GM18870 (cell line): ENCODE measurements around the gene STON2.

Experiments
- ATAC-seq: cut with Tn5 transposase; IDR thresholded peaks from one replicate; pipeline ENCODE4 v1.9.1; 2021; ENCODE audit warnings: moderate library complexity; ENCODE audit not compliant: unreplicated experiment

Gene STON2

DNA sequence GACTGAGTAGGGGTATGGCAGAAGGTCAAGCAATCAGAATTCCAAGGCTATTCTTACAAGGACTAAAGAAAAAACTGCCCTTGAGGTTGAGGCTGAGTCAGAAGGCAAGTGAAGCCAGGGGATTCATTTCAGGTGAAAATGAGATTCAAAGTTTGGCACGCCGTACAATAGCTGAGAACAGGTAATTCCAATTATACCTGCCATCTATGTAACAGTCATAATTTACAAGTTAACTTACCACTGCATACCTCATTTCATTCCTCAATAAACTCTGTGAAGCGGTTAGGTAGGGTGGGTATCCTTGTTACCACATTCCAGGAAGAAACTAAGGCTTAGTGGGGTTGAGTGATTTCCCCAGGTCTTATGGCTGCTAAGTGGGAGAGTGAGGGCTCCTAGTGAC is 64.1 kb downstream of the STON2 start:
- no peak for ATAC-seq

DNA sequence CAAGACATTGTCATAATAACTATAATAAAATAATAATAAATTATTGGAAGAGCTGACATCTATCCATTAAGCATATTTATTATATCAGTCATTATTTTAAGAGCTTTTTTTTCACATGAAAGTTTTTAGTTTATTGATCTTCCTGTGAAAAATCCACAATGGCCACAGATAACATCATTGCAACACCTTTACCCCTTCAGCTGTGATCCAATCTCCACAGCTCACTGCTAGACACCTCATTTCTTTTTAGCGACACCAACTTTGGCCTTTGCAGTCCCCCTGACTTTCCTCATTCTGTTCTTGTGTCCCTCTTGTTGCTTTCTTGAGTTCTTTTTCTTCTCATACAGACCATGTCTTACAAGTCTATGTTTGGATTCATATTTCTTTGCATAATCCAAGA is 67.4 kb downstream of the STON2 start:
- no peak for ATAC-seq

DNA sequence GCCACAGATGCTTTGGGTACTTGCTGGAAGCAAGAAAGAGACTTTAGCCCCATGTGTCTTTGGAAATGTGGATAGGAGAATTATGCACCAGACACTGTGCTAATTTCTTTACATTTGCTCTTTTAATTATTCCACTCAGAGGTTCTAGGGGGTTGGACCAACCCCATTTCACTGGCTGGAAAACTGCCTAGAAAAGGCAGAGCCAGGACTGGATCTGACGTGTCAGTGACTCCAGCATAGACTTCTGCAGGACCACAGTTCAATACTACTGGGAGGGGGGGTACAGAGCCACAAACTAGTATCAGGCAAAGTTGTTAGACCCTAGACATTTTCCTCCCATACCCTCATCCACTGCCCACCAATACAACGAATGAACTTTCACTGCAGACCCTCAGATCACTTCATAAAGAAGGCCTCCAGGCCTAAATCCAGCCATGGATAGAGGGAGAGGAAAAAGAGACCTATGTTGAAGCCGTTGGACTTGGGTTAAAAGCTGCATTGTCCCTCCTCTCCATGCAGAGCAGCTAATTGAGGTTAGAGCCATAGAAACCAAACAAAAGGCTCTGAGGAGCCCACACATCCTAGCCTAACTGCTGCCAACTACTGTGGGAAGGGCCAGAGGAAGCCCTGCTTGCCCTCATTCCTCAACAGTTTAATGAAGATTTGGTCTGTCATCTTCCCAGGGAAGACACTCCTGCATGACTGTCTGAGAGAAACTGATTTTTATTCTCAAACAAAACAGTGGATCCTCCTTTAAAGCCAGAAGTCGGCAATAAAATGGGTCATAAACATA is 68.7 kb downstream of the STON2 start:
- no peak for ATAC-seq

DNA sequence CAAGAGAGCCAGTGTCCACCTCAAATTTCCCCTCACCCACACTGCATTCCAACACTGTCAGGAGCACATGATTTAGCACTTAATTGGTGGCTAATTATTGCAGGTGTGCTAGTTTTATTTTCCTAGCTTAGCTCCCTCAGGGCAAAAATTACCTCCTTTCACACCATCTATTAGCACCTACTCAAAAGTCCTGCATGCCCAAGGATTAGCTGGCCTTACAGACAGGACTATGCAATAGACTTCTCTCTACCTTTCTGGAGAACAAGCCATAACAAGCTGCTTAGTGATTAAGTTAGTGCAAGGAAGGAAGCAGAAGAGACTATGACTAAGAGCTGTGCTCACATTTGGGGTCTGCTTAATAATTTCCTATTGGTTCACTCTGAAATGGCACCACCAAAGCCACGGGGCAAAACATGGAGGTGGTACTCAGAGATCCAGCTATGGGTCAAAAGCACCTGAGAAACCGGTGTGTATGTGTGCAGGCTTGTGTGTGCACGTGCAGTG is 69.5 kb downstream of the STON2 start:
- ATAC-seq, result no peak

DNA sequence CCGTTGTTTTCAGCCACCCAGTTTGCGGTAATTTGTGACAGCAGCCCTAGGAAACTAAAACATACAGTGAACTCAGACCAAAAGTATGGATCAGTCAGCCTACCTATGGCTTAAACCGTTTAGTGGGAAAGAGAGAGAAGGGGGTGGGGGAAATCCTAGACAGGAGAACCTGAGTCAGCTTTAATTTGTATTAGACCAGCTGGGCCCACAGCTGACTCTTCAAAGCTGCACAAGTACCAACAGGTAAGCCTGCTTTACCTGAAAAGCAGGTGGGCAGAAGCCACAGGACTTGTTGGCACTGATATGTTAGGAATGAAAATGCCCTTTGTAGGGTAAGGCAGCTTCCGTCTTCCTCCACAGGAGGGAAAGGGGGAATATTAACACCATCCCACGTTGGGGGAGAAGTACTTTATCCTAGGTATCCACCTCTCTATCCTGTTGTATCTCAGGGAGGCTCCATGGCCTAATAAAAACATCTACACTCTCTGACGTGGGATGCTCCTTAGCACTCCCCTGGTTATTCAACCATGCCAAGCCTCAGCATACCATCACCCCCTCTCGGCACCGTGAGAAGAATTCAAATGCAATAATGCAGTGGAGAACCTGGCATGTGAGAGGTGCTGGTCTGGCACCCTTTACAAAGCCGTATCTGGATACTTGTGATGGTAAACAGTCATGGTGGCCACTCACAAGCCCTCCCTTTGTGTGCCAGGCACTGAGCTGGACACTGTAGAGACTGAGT is 70.3 kb downstream of the STON2 start:
- ATAC-seq, result no peak

DNA sequence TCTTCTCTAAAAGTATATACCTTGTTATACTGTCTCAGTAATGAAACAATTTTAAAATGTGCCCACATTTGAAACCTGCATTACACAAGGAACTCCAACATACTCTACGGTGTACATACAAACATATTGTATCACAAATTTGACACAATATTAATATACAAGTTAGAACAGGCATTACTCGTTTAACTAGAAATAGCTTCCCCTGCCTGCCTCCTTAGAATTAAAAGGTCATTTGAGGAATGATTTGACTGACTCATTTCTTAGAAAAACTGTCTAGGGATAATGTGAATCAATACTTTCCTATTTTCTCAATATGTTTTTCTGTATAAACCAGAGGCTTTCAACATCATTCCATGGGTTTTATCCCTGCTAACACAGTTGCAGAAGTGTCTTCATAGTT is 73.7 kb downstream of the STON2 start:
- ATAC-seq, result no peak

DNA sequence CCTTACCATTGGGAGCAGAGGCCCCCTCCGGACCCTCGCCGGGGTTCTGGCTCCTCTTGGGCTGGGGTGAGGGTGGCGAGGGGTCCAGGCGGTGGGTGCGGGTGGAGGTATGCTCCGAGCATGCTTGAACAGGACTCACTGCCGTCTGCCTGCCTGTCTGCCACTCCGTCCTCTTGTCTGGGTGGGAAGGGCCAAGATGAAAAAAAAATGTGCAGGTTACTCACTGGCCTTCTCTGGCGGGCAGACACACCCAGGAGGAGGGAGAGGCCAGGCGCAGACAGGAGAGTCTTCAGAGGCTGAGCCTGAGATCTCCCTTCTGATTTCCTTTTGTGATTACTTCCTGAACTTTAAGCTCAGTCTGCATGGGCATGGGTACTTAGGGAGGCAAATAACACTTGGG is 76.1 kb downstream of the STON2 start:
- no peak for ATAC-seq

DNA sequence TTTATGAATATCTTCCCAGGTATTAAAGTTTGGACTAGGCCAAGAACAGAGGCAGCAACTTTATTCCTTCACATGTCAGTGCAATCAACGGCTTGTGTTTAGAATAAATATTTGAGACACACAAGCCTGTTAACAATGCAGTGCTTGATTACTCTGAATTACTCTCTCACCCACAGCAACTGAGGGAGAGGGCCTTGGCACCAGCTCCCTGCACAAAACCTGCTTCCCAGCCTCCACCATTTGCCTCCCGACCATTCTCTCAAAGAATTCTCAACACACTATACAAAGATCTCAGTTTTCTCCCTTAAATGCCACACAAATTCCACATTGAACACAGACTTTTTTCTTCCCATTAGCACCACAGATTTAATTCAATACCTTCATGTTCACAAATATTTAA is 77.0 kb downstream of the STON2 start:
- no peak for ATAC-seq

DNA sequence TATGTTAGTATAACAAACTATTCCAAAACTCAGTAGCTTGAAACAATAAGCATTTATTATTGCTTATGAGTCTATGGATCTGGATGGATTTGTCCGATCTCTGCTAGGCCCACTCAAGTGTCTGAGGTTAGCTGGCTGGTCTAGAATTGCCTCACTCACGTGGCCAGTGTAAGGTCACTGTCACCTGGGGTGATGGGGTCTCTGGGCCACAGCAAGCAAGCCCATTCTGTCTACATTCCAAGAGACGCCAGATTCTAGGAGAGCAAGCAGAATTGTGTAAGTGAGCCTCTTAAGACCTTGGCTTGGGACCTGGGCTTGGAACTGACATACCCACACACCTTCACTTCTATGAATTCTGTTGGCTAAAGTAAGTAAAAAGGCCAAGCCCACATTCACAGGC is 80.2 kb downstream of the STON2 start:
- no peak for ATAC-seq

DNA sequence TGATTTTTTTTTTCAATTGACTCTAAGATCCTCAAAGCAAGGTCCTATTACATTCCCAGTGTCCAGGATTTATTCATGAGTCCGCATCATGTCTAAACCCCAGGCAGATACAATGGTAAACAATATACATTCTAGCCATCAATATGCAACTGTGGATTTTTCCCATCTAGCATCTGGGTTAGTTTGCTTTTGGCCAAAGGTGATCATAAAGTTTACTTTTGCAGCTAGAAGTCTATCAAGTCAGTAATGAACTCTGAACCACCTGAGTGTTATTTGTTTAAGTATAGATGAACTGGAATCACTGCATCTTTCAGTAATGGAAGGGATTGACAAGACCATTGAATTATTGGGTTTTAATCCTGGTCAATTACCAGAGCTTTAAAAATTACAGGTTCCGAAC is 80.8 kb downstream of the STON2 start:
- no peak for ATAC-seq

DNA sequence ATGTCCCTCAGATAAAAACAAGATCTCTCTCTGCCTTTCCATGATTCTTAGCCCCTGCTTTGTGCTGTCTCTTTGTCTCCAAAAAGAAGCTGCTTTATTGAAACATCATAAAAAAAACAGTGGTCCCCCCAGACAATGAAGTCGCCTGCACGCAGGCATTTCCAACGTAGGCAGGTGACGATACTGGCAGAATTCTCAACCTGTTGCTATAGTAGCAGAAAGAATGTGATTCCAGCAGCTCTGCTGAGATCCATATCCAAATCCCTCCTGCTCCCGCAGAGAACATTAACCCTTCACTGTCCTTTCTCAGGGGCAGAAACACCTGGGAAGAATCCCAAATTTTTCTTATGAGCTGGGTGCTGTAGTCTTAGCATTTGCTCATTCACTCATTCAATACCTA is 84.8 kb downstream of the STON2 start:
- ATAC-seq, result no peak

DNA sequence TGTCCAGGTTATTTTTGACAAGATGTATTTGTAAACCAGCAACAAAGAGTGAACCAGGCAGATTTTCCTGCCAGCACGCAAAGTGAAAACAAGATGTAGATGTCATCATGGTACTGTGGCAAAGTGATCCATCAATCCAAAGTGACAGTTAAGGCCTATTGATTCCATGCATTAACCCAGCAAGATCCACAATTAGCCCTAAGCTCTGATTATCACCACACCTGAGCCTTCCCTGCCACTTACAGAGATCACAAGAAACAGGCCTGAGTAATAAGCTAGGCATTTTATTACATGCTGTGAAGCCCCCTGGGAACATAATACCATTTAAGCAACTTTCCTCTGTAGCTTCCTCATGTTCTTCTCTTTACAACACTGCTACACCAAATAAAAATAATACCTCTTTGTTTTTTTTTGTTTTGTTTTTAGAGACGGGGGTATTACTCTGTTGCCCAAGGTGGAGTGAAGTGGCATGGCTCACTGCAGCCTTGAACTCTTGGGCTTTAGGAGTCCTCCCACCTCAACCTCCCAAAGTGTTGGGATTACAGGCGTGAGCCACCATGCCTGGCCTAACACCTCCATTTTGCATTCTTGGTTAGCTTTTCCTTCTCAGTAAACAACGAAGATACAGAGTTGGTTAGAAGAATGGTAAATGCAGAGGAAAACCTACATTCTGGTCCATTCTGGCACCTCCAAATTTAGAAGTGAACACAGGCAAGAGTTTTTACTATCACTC is 85.5 kb downstream of the STON2 start:
- no peak for ATAC-seq

DNA sequence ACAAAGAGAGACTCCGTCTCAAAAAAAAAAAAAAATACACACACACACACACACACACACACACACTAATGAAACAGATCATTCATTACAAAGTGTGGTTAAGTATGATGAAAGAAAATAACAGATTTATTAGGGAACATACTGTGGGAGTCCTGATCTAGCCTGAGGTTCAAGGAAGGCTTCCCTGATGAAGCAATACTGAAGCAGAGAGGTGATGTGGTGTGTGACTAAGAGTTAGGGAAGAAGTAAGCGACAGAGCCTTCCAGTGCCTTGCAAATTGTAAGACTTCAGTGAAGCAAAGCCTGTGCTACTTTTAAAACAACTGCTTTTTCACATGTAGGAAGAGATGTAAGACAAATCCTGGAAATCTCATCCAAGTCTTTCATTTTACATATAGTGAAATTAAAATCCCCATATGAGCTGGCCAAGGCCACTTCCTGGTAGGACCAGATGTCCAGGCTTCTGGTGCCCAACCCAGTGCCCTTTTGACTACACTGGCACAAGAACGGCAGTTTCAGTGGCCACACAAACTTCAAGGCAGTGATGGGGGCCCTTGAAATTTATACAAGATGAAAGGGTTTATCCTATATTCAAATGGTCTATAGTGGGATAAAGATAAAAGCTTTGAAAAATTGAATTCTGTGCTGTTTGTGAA is 86.2 kb downstream of the STON2 start:
- ATAC-seq, result no peak

DNA sequence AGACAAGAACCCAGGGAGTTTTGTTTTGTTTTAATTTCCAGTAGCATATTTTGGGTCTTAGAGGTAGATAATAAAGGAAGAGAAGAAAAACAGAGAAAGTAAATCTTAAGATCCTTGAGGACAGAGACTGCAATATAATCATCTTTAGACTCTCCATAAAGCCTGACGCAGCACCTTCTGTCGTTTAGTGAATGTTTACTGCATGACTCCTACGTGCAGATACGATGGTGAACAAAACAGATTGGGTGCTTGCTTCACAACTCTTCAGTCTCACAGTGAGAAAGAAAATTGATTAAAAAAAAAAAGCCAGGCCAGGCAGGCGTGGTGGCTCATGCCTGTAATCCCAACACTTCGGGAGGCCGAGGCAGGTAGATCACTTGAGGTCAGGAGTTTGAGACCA is 86.9 kb downstream of the STON2 start:
- no peak for ATAC-seq

DNA sequence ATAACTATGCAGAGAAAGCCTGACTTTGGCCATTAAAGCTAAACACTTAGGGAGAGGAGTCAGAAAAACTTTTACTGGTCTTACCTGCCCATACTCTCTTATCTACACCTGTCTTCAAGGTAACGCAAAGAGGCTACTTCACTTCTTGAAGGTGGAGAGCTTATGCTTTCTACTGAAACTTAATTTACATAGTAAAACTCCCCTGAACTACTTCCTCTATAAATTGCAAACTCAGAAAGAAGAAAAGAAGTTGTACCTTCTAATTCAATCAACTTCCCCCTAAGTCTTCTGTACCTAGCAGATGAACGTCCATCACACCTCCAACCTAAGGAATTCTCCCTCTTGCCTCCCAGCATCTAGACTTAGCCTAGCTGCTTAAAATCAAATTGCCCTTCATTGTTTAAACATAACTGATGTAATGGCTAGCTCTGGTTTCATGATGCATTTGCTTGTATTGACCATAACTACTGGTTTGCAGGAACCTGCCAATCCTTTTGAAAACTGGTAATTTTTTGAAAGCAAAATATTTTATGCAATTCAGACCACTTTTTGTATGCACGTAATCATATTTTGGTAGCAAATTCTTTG is 87.7 kb downstream of the STON2 start:
- no peak for ATAC-seq

DNA sequence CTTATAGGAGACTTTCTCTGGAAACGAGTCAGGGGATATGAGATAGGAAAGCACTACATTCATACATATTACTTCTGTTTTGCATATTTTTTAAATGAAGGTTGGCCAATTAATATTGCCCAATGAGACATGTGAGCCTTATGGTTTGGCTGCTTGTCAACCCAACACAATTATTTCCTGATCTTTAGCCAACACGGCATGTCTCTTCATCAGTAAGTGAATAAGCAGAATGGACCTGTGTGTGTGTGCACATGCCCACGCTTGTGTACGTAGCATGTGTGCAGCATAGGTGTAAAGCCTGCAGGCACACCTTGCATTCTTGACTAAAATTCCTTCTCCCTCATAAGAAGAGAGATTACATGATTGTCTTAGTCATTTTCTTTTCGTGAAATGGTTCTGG is 88.3 kb downstream of the STON2 start:
- no peak for ATAC-seq

DNA sequence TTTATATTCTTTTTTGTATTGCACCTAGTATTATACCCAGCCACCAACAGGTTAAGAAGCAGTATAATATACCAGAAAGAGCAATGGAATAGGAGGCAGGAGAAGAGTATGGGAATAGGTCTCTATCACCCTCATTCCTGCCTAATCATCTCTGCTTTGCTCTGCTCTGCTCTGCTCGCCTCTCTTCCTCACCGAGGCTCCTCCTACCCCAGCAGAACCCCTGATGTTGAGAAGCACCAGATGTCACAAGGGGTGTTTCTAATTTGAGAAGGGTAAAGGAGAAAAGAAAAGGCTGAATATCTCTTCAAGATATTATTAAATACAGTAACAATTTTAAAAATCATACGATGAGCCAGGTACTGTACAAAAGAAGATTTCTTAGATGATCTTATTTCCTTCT is 89.0 kb downstream of the STON2 start:
- no peak for ATAC-seq

DNA sequence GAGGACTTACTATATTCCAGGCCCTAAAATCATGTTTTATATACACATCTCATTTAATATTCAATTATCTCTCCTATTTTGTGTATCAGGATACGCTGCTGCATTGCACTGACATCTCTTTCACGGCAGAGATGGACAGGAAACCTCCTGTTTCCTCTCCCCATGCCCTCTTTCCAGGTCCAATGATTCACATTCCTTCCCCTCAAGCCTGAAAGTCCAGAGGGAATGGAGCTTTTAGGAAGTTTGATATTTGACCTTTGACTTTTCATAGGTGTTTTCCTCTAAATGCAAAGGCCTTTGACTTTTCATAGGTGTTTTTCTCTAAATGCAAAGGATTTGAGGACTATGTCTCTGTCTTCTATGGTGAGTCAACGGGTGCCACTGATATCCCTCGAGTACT is 89.5 kb downstream of the STON2 start:
- no peak for ATAC-seq

DNA sequence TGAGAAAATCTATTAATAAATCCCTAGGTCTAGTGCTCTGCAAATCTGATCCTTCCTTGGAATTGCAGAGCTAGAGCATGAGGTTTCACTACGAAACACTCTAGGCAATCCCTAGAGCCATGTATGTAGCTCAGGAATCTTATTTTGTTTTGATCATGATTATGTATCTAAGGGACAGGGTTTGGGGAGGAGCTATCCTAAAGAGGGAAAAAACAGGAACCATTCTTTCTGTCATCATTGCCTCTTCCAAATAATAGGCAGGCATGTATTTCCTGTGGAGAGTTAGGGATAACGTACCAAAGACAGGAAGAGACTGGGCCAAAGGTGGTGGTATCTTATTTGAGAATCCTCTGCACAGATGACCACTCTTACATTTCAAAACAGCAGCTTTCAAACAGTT is 90.6 kb downstream of the STON2 start:
- ATAC-seq, result no peak

DNA sequence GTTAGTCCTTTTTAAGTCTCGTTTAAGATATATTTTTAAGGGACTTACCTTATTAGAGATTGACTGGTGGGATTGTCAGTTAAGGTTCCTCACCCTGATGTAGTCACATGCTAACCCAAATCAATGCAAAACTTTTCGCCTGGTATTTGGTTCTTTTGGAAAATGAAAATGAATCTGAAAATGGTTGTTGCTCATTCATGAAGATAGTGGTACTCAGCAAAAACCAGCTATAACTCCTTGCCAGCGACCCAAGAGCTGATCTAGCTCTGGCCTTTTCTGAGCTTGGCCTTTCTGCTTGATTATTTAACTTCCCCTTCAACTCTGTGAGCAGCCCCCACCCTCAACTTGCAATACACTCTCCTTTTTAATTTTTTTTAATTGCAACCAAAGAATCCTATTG is 94.4 kb downstream of the STON2 start:
- peak; percentile 30 for ATAC-seq

DNA sequence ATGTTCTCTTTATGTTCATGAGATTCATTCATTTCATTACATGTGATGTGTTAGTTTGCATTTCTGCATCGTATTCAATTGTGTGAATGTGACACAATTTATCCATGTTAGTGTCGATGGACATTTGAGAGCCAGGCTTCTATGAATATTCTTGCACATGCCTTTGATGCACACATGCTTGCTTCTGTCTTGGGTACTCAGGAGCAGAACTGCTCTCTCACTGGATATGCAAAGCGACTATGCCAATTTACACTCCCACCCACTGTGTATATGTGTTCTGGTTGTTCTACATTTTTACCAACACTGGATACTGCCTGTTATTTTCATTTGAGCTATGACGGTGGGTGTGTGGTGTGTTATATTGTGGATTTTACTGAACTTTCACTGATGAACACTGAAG is 95.1 kb downstream of the STON2 start:
- ATAC-seq, result no peak
